HG03108 (cell line): ENCODE data around the gene CDK18.

Experiments
- ATAC-seq: cut with Tn5 transposase; IDR thresholded peaks from one replicate; pipeline ENCODE4 v1.9.1; 2021; ENCODE audit warnings: moderate library complexity; ENCODE audit not compliant: unreplicated experiment

Gene CDK18

DNA sequence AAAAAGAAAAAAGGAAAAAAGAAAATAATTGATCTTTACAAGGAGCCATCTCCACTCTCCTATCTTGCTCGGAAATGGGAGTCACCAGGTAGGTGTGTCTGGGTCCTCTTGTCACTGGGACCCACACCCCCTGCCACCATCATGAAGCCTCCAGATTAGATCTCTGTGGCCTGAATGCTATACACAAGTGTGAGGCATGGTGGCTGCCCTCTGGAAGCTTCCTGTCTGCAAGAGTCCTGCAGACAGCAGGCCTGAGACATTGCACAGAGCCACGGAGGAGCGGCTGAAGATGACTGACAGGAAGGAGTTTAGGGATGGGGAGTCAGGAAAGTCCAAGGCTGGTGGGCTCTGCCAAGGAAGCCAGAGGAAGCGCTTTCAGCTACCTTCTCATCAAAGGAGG is 16.2 kb downstream of the CDK18 start:
- ATAC-seq, result no peak

DNA sequence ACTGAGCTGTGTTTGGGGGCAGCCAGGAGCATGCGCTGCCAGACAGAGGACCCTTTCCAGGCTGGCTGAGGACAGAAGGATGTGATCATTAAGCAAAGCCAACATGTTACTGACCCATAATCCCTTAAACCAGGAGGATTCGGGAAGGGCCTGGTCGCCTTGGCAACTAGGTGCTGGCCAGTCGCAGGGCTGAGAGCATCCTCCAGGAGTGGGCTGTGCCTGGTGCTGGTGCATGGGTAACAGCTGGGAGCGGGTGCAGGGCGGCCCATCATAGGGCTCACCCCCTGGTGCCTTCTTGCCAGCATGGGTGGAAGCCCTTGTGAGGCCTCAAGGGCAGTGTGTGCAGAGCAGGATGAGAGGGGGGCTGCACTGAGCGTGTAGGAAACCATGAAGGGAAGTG is 17.2 kb downstream of the CDK18 start:
- no peak for ATAC-seq

DNA sequence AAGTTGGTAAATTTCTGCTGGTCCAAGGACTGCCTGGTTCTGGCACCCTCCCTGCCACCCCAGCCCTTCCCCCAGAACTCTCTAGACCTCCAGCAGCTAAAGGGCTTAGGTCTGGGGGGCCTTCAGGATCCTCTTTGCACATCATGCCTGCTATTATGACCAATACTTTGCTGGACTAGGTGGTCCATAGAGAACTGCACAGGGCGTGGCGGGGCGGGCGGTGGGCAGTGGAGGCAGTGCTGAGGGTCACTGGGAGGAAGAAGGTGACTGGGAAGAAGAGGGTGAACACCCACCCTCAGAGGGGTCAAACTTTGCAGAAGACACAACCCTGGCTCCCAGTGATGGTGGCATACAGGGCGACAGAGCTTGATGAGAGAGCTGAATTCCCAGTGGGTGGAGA is 18.2 kb downstream of the CDK18 start:
- no peak for ATAC-seq

DNA sequence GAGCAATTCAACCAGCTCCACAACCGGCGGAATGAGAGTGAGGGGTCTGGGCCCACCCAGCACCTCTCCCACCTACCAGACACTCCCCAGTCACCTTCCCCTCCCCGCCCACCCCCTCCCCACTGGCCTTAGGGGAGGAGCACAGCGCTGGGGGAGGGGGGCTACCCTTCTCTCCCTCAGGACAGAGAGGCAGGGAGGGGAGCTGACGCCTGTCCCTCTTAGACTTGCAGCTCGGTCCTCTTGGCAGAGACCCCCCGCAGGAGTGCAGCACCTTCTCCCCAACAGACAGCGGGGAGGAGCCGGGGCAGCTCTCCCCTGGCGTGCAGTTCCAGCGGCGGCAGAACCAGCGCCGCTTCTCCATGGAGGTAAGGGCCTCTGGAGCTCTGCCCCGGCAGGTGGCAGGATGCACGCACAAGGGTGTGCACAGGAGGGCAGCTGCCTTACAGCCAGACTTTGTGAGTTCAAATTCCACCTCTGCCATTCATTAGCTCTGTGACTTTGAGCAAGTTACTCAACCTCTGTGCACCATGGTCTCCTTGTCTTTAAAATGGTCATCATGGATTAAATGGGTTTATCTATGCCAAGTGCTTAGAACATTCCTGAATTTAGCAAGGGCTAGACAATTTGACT is 18.9 kb downstream of the CDK18 start:
- ATAC-seq, result no peak

DNA sequence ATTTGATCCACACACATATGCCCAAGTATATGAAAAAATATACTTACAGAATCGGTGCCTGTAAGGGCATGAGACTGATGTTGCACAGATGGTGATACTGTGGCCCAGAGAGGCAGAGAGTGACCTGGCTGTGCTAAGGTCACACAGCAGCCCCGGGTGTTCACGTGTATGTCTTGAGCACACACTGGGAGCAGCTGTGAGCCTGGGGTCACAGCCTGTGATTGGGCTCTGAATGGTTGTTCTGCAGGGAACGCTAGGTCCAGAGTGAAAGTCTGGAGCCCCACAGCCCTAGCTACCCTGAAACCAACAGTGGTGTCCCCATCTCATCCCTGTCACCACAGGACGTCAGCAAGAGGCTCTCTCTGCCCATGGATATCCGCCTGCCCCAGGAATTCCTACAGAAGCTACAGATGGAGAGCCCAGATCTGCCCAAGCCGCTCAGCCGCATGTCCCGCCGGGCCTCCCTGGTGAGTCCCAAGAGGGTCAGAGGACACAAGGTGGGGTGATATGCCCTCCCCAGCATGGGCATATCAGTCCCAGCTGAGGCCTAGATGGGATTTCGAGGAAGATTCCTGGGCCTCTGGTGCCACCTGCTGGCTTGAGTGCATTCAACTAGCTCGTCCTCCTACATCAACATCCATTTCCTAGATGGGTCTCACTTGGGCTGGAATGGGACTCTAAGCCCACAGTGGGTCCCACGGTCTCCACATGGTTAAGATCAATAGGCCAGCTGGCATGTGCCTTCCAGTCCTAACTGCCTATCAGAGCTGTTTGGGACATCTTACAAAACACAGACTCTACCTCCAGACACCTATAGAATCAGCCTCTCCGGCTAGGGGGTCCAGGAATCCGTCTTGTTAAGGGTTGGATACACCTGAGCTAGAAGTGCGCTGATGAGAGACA is 19.7 kb downstream of the CDK18 start:
- no peak for ATAC-seq

DNA sequence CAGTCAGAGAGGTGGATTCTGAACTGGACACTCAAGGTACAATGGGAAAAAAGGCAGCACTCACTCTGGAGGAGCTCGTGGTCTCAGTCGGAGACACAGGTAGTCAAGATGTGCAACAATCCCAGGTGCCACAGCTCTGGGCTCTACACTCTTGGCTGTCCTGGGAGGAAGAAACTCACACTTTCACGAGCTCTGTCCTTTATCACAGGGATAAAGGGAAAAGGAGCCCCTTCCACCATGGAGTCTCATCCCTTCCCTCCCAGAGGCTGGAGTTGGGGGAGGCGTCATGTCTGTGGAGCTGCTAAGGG is 20.3 kb downstream of the CDK18 start:
- ATAC-seq, result no peak

DNA sequence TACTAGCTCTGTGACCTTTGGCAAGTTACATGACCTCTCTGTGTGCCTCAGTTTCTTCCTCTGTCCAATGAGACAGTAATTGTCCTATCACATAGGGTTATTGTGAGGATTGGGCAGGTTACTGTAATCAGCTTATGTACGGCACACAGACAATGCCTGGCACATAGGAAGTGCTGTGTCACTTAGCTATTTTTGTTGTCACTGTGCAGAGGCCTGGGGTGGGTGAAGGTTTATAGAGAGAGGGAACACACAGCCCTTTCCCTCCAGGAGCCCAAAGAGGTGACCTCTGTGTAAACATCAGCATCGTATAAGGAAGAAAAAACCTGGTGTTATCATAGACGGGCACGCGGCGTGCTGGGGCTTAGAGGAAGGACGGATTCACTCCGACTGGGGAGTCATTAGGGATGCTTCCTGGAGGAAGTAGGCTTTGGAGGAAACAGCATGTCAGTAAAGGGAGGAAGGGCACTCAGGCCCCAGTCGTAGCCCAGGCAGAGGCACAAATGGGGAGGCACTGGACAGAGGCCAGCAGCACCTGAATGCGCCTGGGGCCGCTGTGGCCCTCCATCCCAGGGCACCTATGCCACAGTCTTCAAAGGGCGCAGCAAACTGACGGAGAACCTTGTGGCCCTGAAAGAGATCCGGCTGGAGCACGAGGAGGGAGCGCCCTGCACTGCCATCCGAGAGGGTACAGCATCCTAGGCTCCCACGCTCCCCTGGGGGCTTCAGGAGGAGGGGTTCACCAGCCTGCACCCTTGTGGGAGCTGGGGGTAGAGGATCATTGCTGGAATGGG is 21.2 kb downstream of the CDK18 start:
- ATAC-seq, result no peak

DNA sequence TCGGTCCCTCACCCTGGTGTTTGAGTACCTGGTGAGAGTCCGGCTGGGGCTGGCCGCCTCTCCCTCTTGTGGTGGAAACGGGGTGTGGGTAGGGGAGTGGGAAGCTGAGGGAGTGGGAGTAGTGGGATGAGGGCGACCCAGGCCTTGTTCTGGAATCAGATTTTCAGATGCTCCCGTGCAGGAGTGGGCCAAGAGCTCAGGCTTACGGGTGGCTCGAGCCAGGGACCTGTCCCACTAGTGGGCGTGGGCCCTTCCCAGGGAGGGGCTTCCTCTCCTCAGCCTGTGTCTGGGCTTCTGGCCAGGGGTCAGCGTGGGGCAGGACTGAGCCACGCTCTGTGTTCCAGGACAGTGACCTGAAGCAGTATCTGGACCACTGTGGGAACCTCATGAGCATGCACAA is 22.0 kb downstream of the CDK18 start:
- no peak for ATAC-seq

DNA sequence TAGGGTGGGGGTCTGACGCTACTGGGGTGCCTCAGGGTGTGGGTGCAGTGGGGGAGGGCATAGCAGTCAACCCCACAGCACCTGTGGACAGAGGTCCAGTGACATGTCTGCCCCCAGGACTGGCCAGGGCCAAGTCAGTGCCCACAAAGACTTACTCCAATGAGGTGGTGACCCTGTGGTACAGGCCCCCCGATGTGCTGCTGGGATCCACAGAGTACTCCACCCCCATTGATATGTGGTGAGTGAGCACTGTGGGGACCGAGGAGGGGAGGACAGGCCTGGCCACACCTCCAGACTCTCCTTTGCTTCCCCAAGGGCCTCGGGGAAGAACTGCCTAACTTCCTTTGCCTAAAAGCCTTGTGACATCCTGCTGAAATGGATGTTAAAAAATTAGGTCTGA is 23.5 kb downstream of the CDK18 start:
- ATAC-seq, result no peak

DNA sequence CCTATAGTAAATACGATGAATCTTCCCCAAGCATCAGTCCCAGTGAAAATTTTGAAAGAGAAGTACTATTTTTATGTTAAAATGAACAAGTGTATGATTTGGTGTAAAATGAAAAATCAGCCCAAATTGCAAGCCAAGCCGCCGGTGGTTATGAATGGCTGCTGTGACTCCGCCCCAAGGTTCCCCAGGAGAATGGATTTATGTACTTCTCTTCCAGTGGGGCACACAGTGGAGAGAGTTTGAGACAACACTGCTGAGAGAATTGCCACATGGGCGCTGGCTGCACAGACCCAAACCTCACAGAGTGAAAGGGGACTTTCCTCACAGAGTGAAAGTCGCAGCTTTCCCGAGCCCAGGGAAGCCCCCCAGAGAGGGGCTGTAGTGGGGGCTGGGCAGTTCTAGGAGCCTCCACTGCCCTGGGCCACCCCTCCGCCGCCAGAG is 24.0 kb downstream of the CDK18 start:
- ATAC-seq, result no peak

DNA sequence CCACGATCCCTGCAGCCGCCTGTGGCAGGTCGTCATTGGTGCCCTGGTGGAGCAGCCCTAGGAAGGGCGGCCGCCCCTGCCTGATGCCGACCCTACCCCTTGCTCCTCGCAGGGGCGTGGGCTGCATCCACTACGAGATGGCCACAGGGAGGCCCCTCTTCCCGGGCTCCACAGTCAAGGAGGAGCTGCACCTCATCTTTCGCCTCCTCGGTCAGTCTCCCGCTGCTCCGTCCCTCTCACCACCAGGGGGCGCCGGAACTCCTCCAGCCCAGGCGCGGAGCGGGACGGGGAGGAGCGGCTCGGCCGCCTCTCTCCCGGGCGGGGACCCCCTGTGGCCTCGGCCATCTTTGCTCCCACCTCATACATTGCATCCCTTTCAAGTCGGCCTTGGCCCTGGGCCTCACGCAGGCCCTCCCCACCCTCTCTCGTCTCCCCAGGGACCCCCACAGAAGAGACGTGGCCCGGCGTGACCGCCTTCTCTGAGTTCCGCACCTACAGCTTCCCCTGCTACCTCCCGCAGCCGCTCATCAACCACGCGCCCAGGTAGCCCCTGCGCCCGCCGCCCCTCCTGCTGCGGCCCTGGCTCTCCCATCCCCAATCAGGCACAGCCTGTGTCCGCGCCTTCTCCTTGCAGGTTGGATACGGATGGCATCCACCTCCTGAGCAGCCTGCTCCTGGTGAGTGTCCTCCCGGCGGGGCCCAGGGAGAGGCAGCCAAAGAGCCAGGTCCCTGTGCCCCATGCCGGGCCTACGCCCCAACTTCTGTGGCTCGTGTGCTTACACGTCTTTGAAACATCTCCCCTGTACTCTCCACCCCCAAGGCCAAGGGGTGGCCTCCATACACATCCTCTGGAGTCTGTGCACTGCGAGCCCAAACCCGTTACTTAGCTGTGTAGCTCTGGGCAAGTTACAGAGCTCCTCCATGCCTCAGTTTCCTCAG is 24.7 kb downstream of the CDK18 start:
- ATAC-seq, result no peak

DNA sequence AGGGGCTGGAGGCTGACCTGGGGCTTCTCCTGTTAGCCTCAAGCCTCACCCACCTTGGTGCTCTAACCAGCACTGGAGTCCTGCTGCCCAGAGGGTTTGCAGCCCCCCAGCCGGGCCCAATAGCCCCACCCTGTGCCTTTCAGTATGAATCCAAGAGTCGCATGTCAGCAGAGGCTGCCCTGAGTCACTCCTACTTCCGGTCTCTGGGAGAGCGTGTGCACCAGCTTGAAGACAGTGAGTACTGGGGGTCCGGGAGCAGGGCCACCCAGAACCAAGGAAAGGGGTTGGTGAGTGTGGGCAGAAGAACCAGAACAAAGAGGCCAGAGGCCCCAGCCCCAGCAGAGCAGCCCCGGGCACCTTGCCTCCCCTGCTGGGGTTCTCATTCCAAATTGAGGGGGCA is 25.6 kb downstream of the CDK18 start:
- no peak for ATAC-seq

DNA sequence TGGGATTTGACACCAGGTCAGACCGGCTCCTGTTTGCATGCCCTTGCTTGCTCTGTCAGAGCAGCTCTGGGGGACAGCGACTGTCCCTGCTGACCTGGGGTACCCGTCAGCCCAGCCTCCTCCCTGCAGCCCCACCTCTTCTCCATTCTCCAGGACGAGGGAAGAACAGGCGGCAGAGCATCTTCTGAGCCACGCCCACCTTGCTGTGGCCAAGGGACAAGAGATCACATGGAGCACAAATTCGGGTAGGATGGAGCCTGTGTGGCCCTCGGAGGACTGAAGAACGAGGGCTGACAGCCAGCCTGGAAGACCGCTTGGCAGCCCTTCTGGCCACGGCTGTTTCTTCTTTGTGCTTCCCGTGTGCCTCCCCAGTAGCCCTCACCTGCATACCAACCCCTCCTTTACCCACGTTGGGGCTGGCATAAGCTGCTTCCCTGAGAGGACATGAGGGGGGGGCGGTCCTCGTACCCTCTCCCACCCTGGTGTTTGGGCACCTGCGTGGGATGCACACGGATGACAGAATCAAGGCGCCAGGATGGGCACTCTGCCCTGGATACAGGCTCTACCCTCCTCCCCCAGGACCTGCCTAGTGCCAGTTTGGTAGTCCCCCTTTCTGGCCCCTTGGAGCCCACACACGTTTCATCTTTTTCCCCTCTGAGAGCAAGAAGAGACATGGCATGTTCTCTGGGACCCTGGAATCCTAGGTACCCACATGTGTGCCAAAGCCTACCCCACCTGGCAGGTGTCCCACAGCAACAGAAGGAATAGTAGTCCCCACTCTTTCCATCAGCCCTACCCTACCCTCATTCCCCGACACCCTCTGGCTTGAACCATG is 26.9 kb downstream of the CDK18 start:
- no peak for ATAC-seq

DNA sequence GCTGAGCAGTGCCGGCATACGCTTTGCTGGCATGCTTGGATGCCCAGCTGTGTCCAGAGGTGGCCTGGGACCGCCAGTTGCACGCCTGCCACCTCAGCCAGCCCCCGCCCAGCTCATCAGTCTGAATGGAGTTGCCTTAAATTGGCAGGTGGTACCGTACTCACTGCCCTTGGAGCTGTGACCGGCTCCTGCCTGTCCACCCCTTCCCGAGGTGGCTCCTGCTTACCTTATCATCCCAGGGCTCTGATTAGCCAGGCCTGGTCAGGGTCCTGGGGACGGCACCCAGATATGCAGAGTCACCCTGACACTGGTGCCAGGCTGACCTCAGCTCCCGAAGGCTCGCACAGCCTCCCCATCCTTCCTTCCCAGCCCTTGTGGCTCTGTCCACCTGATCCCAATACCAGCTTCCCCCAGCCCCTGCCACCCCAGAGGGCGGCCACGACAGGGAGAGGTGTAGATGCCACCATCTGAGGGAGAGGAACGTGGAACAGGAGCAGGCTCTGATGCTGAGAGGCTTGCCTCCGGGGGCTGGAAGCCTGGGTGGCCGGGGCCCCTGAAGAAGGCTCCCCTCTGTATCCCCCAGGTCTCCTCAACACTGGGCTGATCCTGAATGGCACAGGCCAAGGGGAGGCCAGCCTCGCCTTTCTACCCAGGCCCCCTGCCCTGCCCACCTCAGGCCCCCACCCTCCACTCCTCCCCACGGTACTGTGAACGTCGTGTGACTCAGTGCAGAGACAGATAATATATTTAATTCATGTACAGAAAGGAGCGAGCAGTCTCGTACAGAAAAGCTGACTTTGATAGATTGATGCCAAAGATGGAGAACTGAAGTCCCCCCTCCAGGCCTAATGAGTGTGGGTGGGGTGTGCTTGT is 27.8 kb downstream of the CDK18 start:
- no peak for ATAC-seq

DNA sequence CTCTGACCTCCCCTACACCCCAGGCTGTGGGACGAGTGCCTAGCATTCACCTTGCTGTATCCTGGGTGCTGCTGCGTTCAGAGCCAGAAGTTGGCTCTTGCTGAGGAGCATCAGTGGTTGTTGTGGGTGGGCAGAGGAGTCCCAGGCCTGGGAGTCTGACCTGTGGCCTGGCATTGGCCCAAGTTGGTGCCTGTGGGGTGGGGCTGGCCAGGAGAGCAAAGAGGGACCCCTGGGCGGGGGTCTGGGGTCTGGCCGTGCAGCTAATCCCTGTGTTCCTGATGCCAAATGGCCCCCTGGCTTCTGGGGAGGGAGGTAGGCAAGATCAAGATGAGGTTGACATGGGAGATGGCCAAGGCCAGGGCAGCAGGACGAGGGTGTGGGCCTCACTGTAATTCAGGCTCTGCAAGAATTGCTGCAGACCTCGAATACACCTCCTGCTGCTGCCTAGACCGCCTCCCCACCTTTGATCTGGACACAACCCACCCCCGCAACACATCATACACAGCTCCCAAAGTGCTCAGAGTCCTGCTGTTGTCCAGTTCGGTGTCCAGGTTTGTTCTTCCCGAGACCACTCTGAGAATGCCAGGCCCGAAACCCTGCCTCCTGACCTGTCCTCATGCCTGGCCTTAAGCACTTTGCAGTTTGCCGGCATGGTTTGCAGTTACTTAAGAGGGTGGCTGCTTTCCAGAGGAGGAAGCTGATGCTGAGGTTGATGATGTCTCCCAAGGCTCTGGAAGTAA is 28.7 kb downstream of the CDK18 start:
- no peak for ATAC-seq

DNA sequence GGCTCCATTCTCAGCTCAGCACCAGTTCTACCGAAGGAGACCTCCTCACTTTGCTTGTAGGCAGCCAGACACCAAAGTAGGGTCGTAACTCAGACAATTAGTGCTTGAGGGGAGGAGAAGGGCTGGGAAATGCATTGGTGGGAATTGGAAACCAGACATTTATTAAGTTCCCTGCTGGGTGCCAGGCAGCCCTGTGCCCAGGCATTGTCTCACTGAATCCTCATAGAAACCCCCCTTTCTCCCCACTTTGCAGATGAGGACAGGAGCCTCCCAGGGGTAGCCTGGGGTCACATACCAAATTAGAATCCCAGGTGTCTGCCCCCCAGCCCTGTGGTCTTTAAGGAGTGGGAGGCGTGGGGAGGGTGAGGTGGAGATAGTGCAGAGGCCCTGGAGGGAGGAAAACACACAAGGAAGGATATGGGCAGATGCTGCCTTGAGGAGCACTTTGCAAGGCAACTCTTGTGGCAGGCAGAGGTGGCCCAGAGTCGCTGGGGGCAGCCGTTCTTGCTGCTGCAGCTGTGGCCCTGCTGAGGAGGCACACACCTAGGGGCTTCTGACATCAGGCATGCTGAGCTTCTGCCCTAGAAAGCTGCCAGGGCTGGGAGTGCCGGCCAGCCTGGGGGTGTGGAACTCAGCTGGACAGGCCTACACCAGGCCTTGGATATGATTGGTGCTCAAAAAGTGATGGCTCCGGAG is 29.4 kb downstream of the CDK18 start:
- ATAC-seq, result no peak

DNA sequence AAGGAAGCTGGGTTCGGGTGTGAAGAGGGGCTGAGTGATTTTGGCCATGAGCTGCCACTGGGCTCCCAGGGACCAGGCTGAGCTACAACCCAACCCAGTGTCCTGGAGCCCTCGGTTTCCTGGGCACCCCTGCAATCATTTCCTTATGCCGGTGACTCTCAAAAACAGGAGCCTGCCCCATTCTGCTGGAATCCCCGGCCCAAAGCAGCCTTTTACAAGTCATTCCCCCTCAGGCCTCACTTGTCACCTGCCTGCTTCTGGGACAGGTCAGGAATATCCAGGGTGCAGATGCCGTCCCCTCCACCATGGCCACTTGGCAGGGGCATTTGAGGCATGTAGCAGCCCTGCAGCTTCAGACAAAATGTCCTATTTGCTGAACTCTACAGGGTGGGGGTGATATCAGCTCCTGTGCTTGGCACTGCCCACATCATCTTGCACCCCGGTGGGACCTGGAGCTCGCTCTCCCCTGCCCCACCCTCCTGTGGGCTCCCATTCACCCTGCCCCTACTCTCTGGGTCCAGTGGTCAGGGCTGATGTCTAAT is 30.0 kb downstream of the CDK18 start:
- no peak for ATAC-seq
